ENCODE results near the gene EDEM2.
"Not testable (repeated sequence)": the region's sequence is repeated elsewhere in the genome, so short reads cannot be mapped to it uniquely, and the experiment has no call there.

Gene EDEM2

GRCh38 chr20:35167787-35168186 is 20.7 kb upstream of the EDEM2 start:
- DNase-seq = no peak

- DNase-seq = peak; percentile 53
Observed at GRCh38 chr20:35166242-35166830, 19.2 kb upstream of the EDEM2 start.

GRCh38 chr20:35165221-35166185 is 18.4 kb upstream of the EDEM2 start:
- no peak for DNase-seq

- DNase-seq = not testable (repeated sequence)
Observed at GRCh38 chr20:35164531-35164930, 17.4 kb upstream of the EDEM2 start.

- DNase-seq = not testable (repeated sequence)
Observed at GRCh38 chr20:35160341-35160740, 13.2 kb upstream of the EDEM2 start.

- no peak for DNase-seq
Observed at GRCh38 chr20:35156978-35157377, 9.8 kb upstream of the EDEM2 start.

- no peak for DNase-seq
Observed at GRCh38 chr20:35155936-35156335, 8.8 kb upstream of the EDEM2 start.

GRCh38 chr20:35151736-35152135 is 4.6 kb upstream of the EDEM2 start:
- no peak for DNase-seq

- no peak for DNase-seq
Observed at GRCh38 chr20:35150846-35151579, 3.9 kb upstream of the EDEM2 start.

GRCh38 chr20:35147575-35148071 is 487 bp upstream of the EDEM2 start:
- peak; percentile 40 for DNase-seq

- no peak for DNase-seq
Observed at GRCh38 chr20:35146299-35146919, 727 bp downstream of the EDEM2 start.

- DNase-seq = no peak
Observed at GRCh38 chr20:35145141-35145564, 2.0 kb downstream of the EDEM2 start.

GRCh38 chr20:35144694-35145093 is 2.4 kb downstream of the EDEM2 start:
- DNase-seq = no peak

GRCh38 chr20:35135867-35136586 is 11.1 kb downstream of the EDEM2 start:
- DNase-seq = no peak

GRCh38 chr20:35134880-35135279 is 12.3 kb downstream of the EDEM2 start:
- DNase-seq = peak; percentile 42

- no peak for DNase-seq
Observed at GRCh38 chr20:35134472-35134871, 12.7 kb downstream of the EDEM2 start.

- DNase-seq = no peak
Observed at GRCh38 chr20:35133735-35134134, 13.4 kb downstream of the EDEM2 start.

- no peak for DNase-seq
Observed at GRCh38 chr20:35133031-35133430, 14.1 kb downstream of the EDEM2 start.

GRCh38 chr20:35131934-35132333 is 15.2 kb downstream of the EDEM2 start:
- DNase-seq = no peak

GRCh38 chr20:35129647-35130069 is 17.5 kb downstream of the EDEM2 start:
- no peak for DNase-seq

GRCh38 chr20:35125753-35126152 is 21.4 kb downstream of the EDEM2 start:
- no peak for DNase-seq

Measured in left hindlimb (tissue), 1 donor.